Urinary bladder (tissue), 4 donors: Measurements from ENCODE around the gene N4BP2L1. TPM values are rescaled to one million over a fixed set of nuclear protein-coding genes. Genes with fewer than 3 reads are reported as not detected.
A peak's percentile ranks its signal among the peaks of the same experiment; 100 is the strongest.

Experiments
- DNase-seq: peaks from one replicate; pipeline ENCODE4 v3.0.0-alpha.2; 2015; ENCODE audit errors: extremely low spot score
- H3K27ac ChIP-seq: one replicate; pipeline ENCODE4 v1.5.1; 2013; ENCODE audit warnings: low read depth, mild to moderate bottlenecking, moderate library complexity
- H3K36me3 ChIP-seq: one replicate; pipeline ENCODE4 v1.6.1; 2013; ENCODE audit warnings: mild to moderate bottlenecking, moderate library complexity; ENCODE audit not compliant: insufficient read depth
- H3K4me1 ChIP-seq: one replicate; pipeline ENCODE4 v1.6.1; 2013; ENCODE audit warnings: mild to moderate bottlenecking, moderate library complexity; ENCODE audit not compliant: insufficient read depth
- H3K4me3 ChIP-seq: one replicate; pipeline ENCODE4 v1.5.1; 2013; ENCODE audit warnings: low read depth, low read length
- WGBS: extraction: QIAGEN DNeasy Blood & Tissue Kit; methylation state at CpG from one replicate; pipeline ENCODE4 v1.1.7; 2013; 5-methylcytosine and 5-hydroxymethylcytosine counted together
- polyA plus RNA-seq: library from polyadenylated mRNA; stranded (reverse); fragments of 200-250 nt; gene quantifications from one replicate; pipeline ENCODE4 v1.2.3, GENCODE V29; 2013
- total RNA-seq: library from RNA; depleted of rRNA; stranded (reverse); fragments of >200 nt; gene quantifications from one replicate; pipeline ENCODE4 v1.2.3, GENCODE V29; 2014
- donor health status: healthy with polysubstance abuse.
- donor health status: healthy.

The N4BP2L1 gene
- total RNA-seq (15.8 TPM), polyA plus RNA-seq (16.2 TPM)

DNA sequence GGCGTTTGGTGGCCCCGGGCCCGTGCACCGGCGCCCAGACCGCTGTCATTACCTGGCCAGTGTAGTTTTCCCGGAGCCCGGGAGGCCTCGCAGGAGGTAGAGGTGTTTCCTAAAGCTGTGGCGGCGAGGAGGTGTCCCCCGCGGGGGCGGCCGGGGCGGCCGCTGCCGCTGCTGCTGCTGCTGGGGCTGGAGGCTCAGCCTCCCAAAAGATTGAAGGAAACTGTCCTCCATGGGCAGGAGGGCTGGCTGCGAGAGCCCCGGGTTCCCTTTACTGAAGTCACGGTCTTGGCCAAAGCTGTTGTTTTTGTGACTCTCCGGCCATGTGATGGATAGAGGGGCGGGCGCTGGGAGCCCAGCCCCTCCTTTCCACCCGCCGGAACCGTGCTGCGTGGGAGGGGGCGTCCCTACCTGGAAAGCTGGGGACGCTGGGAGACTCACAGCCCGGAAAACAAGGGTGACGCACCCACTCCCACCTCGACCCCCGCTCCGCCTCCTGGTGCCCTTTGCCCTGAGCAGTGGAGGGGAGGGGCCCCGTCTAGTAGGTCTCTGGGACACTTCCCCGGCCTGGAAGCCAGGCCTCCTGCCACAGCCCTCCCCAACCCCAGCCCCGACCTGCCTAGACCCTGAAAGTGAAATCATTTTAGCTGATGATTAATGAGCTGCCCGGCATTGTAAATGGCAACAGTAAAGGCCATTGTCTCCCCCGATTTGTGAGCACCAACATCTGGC is at the start of gene N4BP2L1:
N4BP2L1 (minus strand) TSS at position 279 of the 729 bp plus-strand sequence; CDS start at position 231, 48 bp downstream.
- Histone ChIP-seq H3K4me3 (peak within 1 kb of the TSS; percentile 88), H3K4me1 (peaks cover 2% of the 10 kb centered on the region), H3K27ac (peak within 1 kb of the TSS; percentile 83), H3K36me3 (no peaks in the 10 kb centered on the region)
- WGBS = under 1% methylated on average over 40 of the region's 40 CpGs
- no peak for DNase-seq

DNA sequence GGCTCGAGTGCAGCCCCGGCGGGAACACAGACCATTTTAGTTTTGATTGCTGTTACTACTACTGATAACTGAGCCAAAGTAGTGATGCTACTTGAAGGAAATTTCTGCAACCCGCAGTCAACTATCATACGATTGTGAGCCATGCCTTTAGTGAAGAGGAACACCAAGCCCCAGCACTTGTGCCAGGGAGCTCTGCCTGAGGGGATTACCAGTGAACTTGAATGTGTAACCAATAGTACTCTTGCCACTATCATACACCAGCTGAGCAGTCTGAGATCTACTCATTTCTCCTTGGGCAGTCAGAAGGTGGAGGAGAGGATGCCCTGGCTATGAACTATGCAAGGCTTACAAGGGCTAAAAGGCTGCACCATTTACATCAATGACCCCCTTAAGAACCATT is 49.0 kb upstream of the N4BP2L1 start:
- 95% methylated on average over 5 of the region's 5 CpGs for WGBS
- Histone ChIP-seq H3K36me3 (no peaks in the 10 kb centered on the region), H3K4me1 (no peaks in the 10 kb centered on the region), H3K4me3 (no peak overlapping the region), H3K27ac (no peak overlapping the region)
- no peak for DNase-seq

DNA sequence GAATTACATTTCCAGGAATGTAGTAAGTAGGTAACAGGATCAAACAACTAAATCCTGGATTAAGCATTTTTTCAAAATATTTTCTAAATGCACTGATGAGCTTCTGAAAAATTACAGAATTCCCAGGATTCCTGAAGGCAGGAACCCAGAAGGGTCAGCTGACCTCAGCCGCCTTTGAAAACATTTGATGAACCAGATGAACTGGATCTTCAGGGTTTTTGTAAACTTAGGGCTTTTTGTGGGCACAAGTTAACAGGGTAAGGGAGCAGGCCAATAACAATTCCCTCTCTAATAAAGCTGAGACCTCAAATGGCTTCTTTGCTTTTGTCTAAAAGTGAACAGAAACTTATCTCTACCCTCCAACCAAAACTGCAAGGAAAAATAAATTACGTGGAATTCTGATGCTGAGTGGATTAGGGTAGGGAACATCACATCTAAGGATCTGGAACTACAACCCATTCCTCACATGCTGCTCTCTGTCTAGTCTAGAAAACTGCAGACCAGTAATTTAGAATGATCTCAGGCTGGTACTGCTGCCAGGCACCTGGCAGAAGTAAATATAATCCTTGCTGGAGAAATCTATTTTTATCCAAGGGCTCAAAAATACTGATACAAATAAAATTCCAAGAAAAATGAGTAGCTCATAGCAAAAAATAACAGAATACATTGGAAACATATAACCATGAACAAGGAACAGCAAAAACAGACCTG is 48.2 kb upstream of the N4BP2L1 start:
- no peak overlapping the region for H3K27ac ChIP-seq
- no peaks in the 10 kb centered on the region for H3K4me1 ChIP-seq
- no peak for DNase-seq
- no peak overlapping the region for H3K4me3 ChIP-seq
- no peaks in the 10 kb centered on the region for H3K36me3 ChIP-seq
- 80% methylated on average over 2 of the region's 2 CpGs for WGBS

- Histone ChIP-seq H3K27ac (no peak overlapping the region), H3K4me3 (no peak overlapping the region), H3K4me1 (no peaks in the 10 kb centered on the region), H3K36me3 (no peaks in the 10 kb centered on the region)
- DNase-seq = no peak
- 78% methylated on average over 10 of the region's 10 CpGs for WGBS
These were observed 47.3 kb upstream of the N4BP2L1 start for GRCh38 chr13:32474999-32475792.

DNA sequence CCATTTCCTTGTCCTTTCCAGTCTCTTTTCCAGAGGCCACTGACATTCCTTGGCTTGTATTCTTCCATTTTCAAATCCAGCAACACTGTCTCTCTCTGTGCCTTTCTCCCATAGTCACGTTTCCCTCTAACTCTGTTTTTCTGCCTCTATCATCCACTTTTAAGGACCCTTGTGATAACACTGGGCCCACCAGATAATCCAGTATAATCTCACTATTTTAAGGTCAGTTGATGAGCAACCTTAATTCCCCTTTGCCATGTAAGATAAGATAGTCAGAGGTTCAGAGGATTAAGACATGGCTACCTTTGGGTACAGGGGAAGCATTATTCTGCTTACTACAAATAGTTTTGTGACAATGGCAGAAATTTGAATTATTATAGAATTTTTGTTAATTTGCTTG is 45.7 kb upstream of the N4BP2L1 start:
- no peaks in the 10 kb centered on the region for H3K36me3 ChIP-seq
- WGBS = 84% methylated on average over 1 of the region's 1 CpG
- no peak overlapping the region for H3K4me3 ChIP-seq
- no peaks in the 10 kb centered on the region for H3K4me1 ChIP-seq
- H3K27ac ChIP-seq = no peak overlapping the region
- no peak for DNase-seq

- WGBS = 75% methylated on average over 3 of the region's 3 CpGs
- Histone ChIP-seq H3K36me3 (no peaks in the 10 kb centered on the region), H3K4me1 (no peaks in the 10 kb centered on the region), H3K4me3 (no peak overlapping the region), H3K27ac (no peak overlapping the region)
- DNase-seq = no peak
These were observed 44.3 kb upstream of the N4BP2L1 start for GRCh38 chr13:32472194-32472621.

- no peaks in the 10 kb centered on the region for H3K4me1 ChIP-seq
- H3K36me3 ChIP-seq = no peaks in the 10 kb centered on the region
- DNase-seq = no peak
- 66% methylated on average over 12 of the region's 12 CpGs for WGBS
- no peak overlapping the region for H3K27ac ChIP-seq
- H3K4me3 ChIP-seq = no peak overlapping the region
These were observed 43.4 kb upstream of the N4BP2L1 start for GRCh38 chr13:32471187-32471922.

- 89% methylated on average over 6 of the region's 6 CpGs for whole genome bisulfite sequencing
- Histone ChIP-seq H3K36me3 (peaks cover 2% of the 10 kb centered on the region), H3K27ac (no peak overlapping the region), H3K4me1 (no peaks in the 10 kb centered on the region), H3K4me3 (no peak overlapping the region)
- no peak for DNase-seq
These were observed 40.7 kb upstream of the N4BP2L1 start for GRCh38 chr13:32468502-32469142.

- DNase-seq = no peak
- Histone ChIP-seq H3K4me1 (no peaks in the 10 kb centered on the region), H3K27ac (no peak overlapping the region), H3K4me3 (no peak overlapping the region), H3K36me3 (peaks cover 4% of the 10 kb centered on the region)
- WGBS = 98% methylated on average over 2 of the region's 2 CpGs
These were observed 28.7 kb upstream of the N4BP2L1 start for GRCh38 chr13:32456591-32456990.

DNA sequence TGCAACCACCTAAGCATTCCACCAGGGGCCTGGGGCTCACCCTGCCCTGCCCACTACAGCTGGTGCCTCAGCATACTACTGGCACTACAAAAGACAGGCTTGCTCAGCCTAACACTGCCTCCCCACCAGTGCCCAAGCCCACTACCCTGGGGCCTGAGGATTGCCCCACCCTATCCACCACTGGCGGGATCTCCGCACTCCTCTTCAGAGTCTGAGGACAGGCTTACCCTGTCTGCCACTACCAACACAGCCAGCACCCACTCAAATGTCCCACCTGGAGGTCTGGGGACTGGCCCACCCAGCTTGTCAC is 27.6 kb upstream of the N4BP2L1 start:
- H3K27ac ChIP-seq = no peak overlapping the region
- WGBS = 100% methylated on average over 2 of the region's 2 CpGs
- H3K4me1 ChIP-seq = no peaks in the 10 kb centered on the region
- no peak overlapping the region for H3K4me3 ChIP-seq
- DNase-seq = no peak
- peaks cover 2% of the 10 kb centered on the region for H3K36me3 ChIP-seq

DNA sequence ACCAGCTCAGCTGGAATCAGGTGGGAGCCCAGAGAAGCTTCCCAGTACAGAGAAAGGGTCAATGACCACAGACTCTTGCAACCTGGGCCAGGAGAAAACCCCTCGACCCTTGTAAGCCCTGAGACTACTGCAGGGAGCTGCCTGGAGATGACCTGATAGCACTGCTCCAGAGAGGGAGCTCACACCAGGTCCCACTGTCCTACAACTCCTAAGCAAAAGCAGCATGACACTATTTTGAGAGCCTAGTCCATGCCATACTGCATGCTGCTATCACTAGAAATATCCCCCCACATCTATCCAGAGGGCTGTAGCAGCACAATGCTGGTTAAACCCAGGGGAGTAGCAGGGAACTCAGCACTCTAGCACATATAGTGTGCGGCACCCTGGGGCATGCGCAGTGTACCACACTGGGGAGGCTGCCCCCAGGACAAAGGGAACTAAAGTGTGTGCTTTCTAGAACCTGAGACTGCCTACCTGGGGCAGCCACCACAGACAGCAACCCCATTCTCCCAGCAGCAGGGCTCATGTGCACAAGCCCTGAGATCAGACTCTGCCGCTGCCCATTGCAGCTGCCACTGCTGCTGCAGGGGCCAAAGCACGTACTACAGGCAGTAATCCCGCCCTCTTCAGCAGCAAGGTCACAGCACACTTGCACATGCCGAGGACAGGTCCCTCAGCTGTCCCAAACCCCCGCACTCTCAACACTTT is 27.1 kb upstream of the N4BP2L1 start:
- no peak for DNase-seq
- Histone ChIP-seq H3K4me3 (no peak overlapping the region), H3K27ac (no peak overlapping the region), H3K4me1 (no peaks in the 10 kb centered on the region), H3K36me3 (peaks cover 2% of the 10 kb centered on the region)
- WGBS = 92% methylated on average over 8 of the region's 8 CpGs

- Histone ChIP-seq H3K4me1 (no peaks in the 10 kb centered on the region), H3K36me3 (peaks cover 2% of the 10 kb centered on the region), H3K27ac (no peak overlapping the region), H3K4me3 (no peak overlapping the region)
- DNase-seq = no peak
- 54% methylated on average over 1 of the region's 1 CpG for WGBS
These were observed 26.1 kb upstream of the N4BP2L1 start for GRCh38 chr13:32453981-32454380.
